Kasumi-1 (cell line): Measurements from ENCODE around the gene FBLN7.
"Not testable (repeated sequence)": the region's sequence is repeated elsewhere in the genome, so short reads cannot be mapped to it uniquely, and the experiment has no call there.

Experiments used
- DNase-seq, 2 experiments: peaks; one replicate each; lab custom pipeline; 2025; lab: John Stamatoyannopoulos, UW

FBLN7 gene

GRCh38 chr2:112138159-112139032 lies at the start of gene FBLN7:
Gene FBLN7 (plus strand): TSS chr2:112138385. CDS start chr2:112138656, 271 bp downstream.
- DNase-seq, result no peak

- no peak for DNase-seq
Observed at GRCh38 chr2:112089375-112089774, 48.8 kb upstream of the FBLN7 start.

GRCh38 chr2:112092286-112093041 lies 45.7 kb upstream of the FBLN7 start:
- DNase-seq, result no peak

- no peak for DNase-seq
Observed at GRCh38 chr2:112093216-112093615, 45.0 kb upstream of the FBLN7 start.

GRCh38 chr2:112095681-112096080 lies 42.5 kb upstream of the FBLN7 start:
- DNase-seq, result no peak

GRCh38 chr2:112096098-112096497 lies 42.1 kb upstream of the FBLN7 start:
- no peak for DNase-seq

- DNase-seq, result no peak
Observed at GRCh38 chr2:112108178-112108832, 29.9 kb upstream of the FBLN7 start.

- no peak for DNase-seq
Observed at GRCh38 chr2:112109278-112109677, 28.9 kb upstream of the FBLN7 start.

GRCh38 chr2:112110966-112111365 lies 27.2 kb upstream of the FBLN7 start:
- no peak for DNase-seq

GRCh38 chr2:112113354-112113753 lies 24.8 kb upstream of the FBLN7 start:
- not testable (repeated sequence) for DNase-seq

- peak in 1 of 2 experiments; percentile 5 for DNase-seq
Observed at GRCh38 chr2:112118148-112118547, 20.0 kb upstream of the FBLN7 start.

- peak; percentile 69 to 80 for DNase-seq
Observed at GRCh38 chr2:112121682-112122254, 16.4 kb upstream of the FBLN7 start.

GRCh38 chr2:112129060-112129459 lies 9.1 kb upstream of the FBLN7 start:
- no peak for DNase-seq

GRCh38 chr2:112133344-112133743 lies 4.8 kb upstream of the FBLN7 start:
- DNase-seq, result no peak

GRCh38 chr2:112134120-112134519 lies 4.1 kb upstream of the FBLN7 start:
- no peak for DNase-seq

GRCh38 chr2:112136096-112136495 lies 2.1 kb upstream of the FBLN7 start:
- no peak for DNase-seq

GRCh38 chr2:112137516-112138158 lies 548 bp upstream of the FBLN7 start:
- no peak for DNase-seq

- DNase-seq, result not testable (repeated sequence)
Observed at GRCh38 chr2:112139033-112139614, 939 bp downstream of the FBLN7 start.

GRCh38 chr2:112139661-112140204 lies 1.5 kb downstream of the FBLN7 start:
- not testable (repeated sequence) for DNase-seq

GRCh38 chr2:112140205-112140802 lies 2.1 kb downstream of the FBLN7 start:
- DNase-seq, result no peak
